NCI-H1048 (cell line): ENCODE measurements around the gene SLC22A5.

ENCODE experiments used
- DNase-seq: peaks from one replicate; lab custom pipeline; 2025; lab: John Stamatoyannopoulos, UW

Gene SLC22A5

GRCh38 chr5:132369474-132370180, at the start of gene SLC22A5:
Gene SLC22A5, plus strand, starts transcription at chr5:132369710. Its CDS starts 263 bp downstream, at chr5:132369973.
- DNase-seq: peak; percentile 41

- DNase-seq: no peak
Observed at GRCh38 chr5:132319975-132320374, 49.5 kb upstream of the SLC22A5 start.

- DNase-seq: no peak
Observed at GRCh38 chr5:132321109-132321721, 48.3 kb upstream of the SLC22A5 start.

GRCh38 chr5:132322266-132322665, 47.2 kb upstream of the SLC22A5 start:
- no peak for DNase-seq

GRCh38 chr5:132323202-132323601, 46.3 kb upstream of the SLC22A5 start:
- DNase-seq: no peak

- DNase-seq: no peak
Observed at GRCh38 chr5:132325691-132326090, 43.8 kb upstream of the SLC22A5 start.

- DNase-seq: no peak
Observed at GRCh38 chr5:132327252-132327955, 42.1 kb upstream of the SLC22A5 start.

- no peak for DNase-seq
Observed at GRCh38 chr5:132334812-132335211, 34.7 kb upstream of the SLC22A5 start.

GRCh38 chr5:132335402-132335801, 34.1 kb upstream of the SLC22A5 start:
- DNase-seq: no peak

- DNase-seq: no peak
Observed at GRCh38 chr5:132339502-132339901, 30.0 kb upstream of the SLC22A5 start.

GRCh38 chr5:132342291-132343180, 27.0 kb upstream of the SLC22A5 start:
- DNase-seq: no peak

- no peak for DNase-seq
Observed at GRCh38 chr5:132344775-132345514, 24.6 kb upstream of the SLC22A5 start.

GRCh38 chr5:132353486-132353995, 16.0 kb upstream of the SLC22A5 start:
- DNase-seq: no peak

GRCh38 chr5:132354381-132355139, 14.9 kb upstream of the SLC22A5 start:
- DNase-seq: no peak

GRCh38 chr5:132355140-132355765, 14.3 kb upstream of the SLC22A5 start:
- no peak for DNase-seq

- DNase-seq: no peak
Observed at GRCh38 chr5:132358775-132359174, 10.7 kb upstream of the SLC22A5 start.

GRCh38 chr5:132362086-132362485, 7.4 kb upstream of the SLC22A5 start:
- DNase-seq: no peak

GRCh38 chr5:132363431-132364112, 5.9 kb upstream of the SLC22A5 start:
- no peak for DNase-seq

- DNase-seq: no peak
Observed at GRCh38 chr5:132364319-132364718, 5.2 kb upstream of the SLC22A5 start.
